Upper lobe of right lung (tissue), 1 donor: ENCODE measurements around the gene SNRPA1. TPM values are rescaled to one million over a fixed set of nuclear protein-coding genes. Genes with fewer than 3 reads are reported as not detected.

Experiments used
- ATAC-seq: fragments of 200-7000 bp; cut with Tn5 transposase; one replicate; pipeline ENCODE4 v1.9.1; 2020; ENCODE audit warnings: mild to moderate bottlenecking, moderate library complexity
- DNase-seq: peaks from one replicate; pipeline ENCODE4 v3.0.0-alpha.2; 2020
- H3K27ac ChIP-seq: fragments of 200-600 bp; one replicate; pipeline ENCODE4 v1.8.0; 2022
- H3K27me3 ChIP-seq: fragments of 200-600 bp; one replicate; pipeline ENCODE4 v1.8.0; 2022; ENCODE audit warnings: mild to moderate bottlenecking
- H3K36me3 ChIP-seq: fragments of 200-600 bp; one replicate; pipeline ENCODE4 v1.8.0; 2022
- H3K4me1 ChIP-seq: fragments of 200-600 bp; one replicate; pipeline ENCODE4 v1.8.0; 2022
- H3K4me3 ChIP-seq: fragments of 200-600 bp; one replicate; pipeline ENCODE4 v1.8.0; 2022; ENCODE audit warnings: mild to moderate bottlenecking
- H3K9me3 ChIP-seq: fragments of 200-600 bp; one replicate; pipeline ENCODE4 v1.8.0; 2022
- CTCF ChIP-seq: fragments of 200-600 bp; IDR thresholded peaks from one replicate; pipeline ENCODE4 v1.8.0; 2022; ENCODE audit warnings: antibody characterized with exemption
- intact Hi-C: fragments of 100-400 bp; cut with DNase I; formaldehyde crosslinking; loops from one replicate; pipeline ENCODE4 v1.11.0; 2022
- total RNA-seq: library from RNA; stranded (reverse); fragmentation: NEBNext Ultra II Directional; extraction: Animal tissue kit (Norgen Biotek cat#: 25700); gene quantifications from one replicate; pipeline ENCODE4 v1.2.1, GENCODE V29; 2021
- donor health status: DM: no; HTN: yes; CAD: no; lungs with severe emphysema.

Gene SNRPA1
- total RNA-seq, 1 donor from 2014 or later, result 40.7 TPM

- Histone ChIP-seq H3K27ac (no peak overlapping the region), H3K4me3 (no peak overlapping the region), H3K4me1 (no peaks in the 10 kb centered on the region), H3K27me3 (no peaks in the 10 kb centered on the region), H3K36me3 (no peaks in the 10 kb centered on the region), H3K9me3 (no peaks in the 10 kb centered on the region)
- TF ChIP-seq CTCF, result no peak
- intact Hi-C loops, result no loop called here
- no peak for ATAC-seq
- no peak for DNase-seq
Observed at GRCh38 chr15:101317336-101317872, 22.4 kb upstream of the SNRPA1 start.

DNA sequence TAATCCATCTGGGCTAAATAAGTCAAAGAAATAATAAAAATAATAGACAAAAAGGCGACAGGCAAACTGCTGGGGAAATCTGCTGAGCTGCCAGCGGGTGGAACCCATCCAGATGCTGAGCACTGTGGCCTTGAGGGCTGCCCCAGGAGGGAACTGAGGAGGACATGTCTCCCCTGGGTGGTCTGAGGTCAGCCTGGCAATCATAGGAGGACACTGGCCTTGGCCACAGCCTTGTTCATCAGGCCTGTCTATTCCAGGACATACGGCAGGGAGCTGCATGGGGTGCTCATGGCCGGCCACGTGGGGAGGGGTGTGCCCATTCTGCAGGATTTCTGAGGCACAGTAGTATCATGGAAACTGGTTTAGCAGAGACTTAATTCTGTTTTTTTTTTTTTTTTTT, 21.5 kb upstream of the SNRPA1 start:
- Histone ChIP-seq H3K9me3 (no peaks in the 10 kb centered on the region), H3K27ac (no peak overlapping the region), H3K27me3 (no peaks in the 10 kb centered on the region), H3K4me1 (no peaks in the 10 kb centered on the region), H3K4me3 (no peak overlapping the region), H3K36me3 (no peaks in the 10 kb centered on the region)
- no peak for TF ChIP-seq CTCF
- intact Hi-C loops, result no loop called here
- DNase-seq (peak; percentile 29), ATAC-seq (no peak)

- Histone ChIP-seq H3K27ac (no peak overlapping the region), H3K36me3 (no peaks in the 10 kb centered on the region), H3K4me3 (no peak overlapping the region), H3K4me1 (no peaks in the 10 kb centered on the region), H3K27me3 (no peaks in the 10 kb centered on the region), H3K9me3 (no peaks in the 10 kb centered on the region)
- intact Hi-C loops, result no loop called here
- TF ChIP-seq CTCF, result no peak
- ATAC-seq, result no peak
- DNase-seq, result peak; percentile 57
Observed at GRCh38 chr15:101315736-101316135, 20.7 kb upstream of the SNRPA1 start.

- no peak for TF ChIP-seq CTCF
- intact Hi-C loops, result no loop called here
- Histone ChIP-seq H3K4me3 (no peak overlapping the region), H3K27ac (no peak overlapping the region), H3K9me3 (no peaks in the 10 kb centered on the region), H3K27me3 (no peaks in the 10 kb centered on the region), H3K4me1 (no peaks in the 10 kb centered on the region), H3K36me3 (no peaks in the 10 kb centered on the region)
- peak; percentile 48 for DNase-seq
- no peak for ATAC-seq
Observed at GRCh38 chr15:101314336-101315125, 19.5 kb upstream of the SNRPA1 start.

GRCh38 chr15:101313041-101313761, 18.2 kb upstream of the SNRPA1 start:
- Histone ChIP-seq H3K27ac (no peak overlapping the region), H3K27me3 (no peaks in the 10 kb centered on the region), H3K36me3 (no peaks in the 10 kb centered on the region), H3K4me3 (no peak overlapping the region), H3K4me1 (no peaks in the 10 kb centered on the region), H3K9me3 (no peaks in the 10 kb centered on the region)
- DNase-seq (peak; percentile 58), ATAC-seq (no peak)
- no peak for TF ChIP-seq CTCF
- intact Hi-C loops, result no loop called here
